PC-3 (cell line): ENCODE measurements around the gene CDH13. TPM values are rescaled to one million over a fixed set of nuclear protein-coding genes. Genes with fewer than 3 reads are reported as not detected.

Experiments used
- ATAC-seq: fragments of 200-7000 bp; cut with Tn5 transposase; 2 replicates; pipeline ENCODE4 v1.9.1; 2020; ENCODE audit warnings: mild to moderate bottlenecking, moderate library complexity
- BruUV-seq: library from RNA; stranded (reverse); fragments of 400-500 nt; replicated peaks from 2 replicates; lab custom pipeline; 2021; lab: Mats Ljungman, UMichigan
- CTCF ChIA-PET: fragments of 300-600 bp; sonication (Branson Sonifier 250); formaldehyde crosslinking; loops from one replicate; lab custom pipeline; 2022; ENCODE audit warnings: antibody characterized with exemption; lab: Charles Lee
- POLR2A ChIA-PET: fragments of 300-600 bp; sonication (Branson Sonifier 250); formaldehyde crosslinking; loops from one replicate; lab custom pipeline; 2022; ENCODE audit warnings: antibody characterized with exemption; ENCODE audit not compliant: unreplicated experiment; lab: Charles Lee
- DNase-seq: peaks from one replicate; pipeline ENCODE4 v3.0.0-alpha.2; 2015
- H2AFZ ChIP-seq: fragments of 300-600 bp; sonication (generic); 2 replicates; pipeline ENCODE4 v1.6.0; 2016; ENCODE audit warnings: antibody characterized with exemption, low read length
- H3F3A ChIP-seq: fragments of 300-600 bp; sonication (generic); one replicate; pipeline ENCODE4 v1.6.0; 2017; ENCODE audit warnings: antibody characterized with exemption, low read length, control low read depth, mild to moderate bottlenecking; ENCODE audit not compliant: unreplicated experiment
- H3K27ac ChIP-seq: fragments of 300-600 bp; sonication (generic); 2 replicates; pipeline ENCODE4 v1.5.1; 2016; ENCODE audit warnings: mild to moderate bottlenecking, low read length
- H3K27me3 ChIP-seq: fragments of 300-600 bp; sonication (generic); 2 replicates; pipeline ENCODE4 v1.6.1; 2016; ENCODE audit warnings: low read length, mixed read lengths
- H3K36me3 ChIP-seq: fragments of 300-600 bp; sonication (generic); 2 replicates; pipeline ENCODE4 v1.6.1; 2016; ENCODE audit warnings: low read depth, mixed run types, low read length, mixed read lengths
- H3K4me1 ChIP-seq: fragments of 300-600 bp; sonication (generic); 2 replicates; pipeline ENCODE4 v1.5.1; 2016; ENCODE audit warnings: low read length; ENCODE audit not compliant: insufficient read depth
- H3K4me2 ChIP-seq: fragments of 300-600 bp; sonication (generic); 2 replicates; pipeline ENCODE4 v1.6.0; 2016; ENCODE audit warnings: low read length
- H3K4me3 ChIP-seq: fragments of 300-600 bp; sonication (generic); 2 replicates; pipeline ENCODE4 v1.5.1; 2016; ENCODE audit warnings: mild to moderate bottlenecking, low read length, mixed read lengths
- H3K79me2 ChIP-seq: fragments of 300-600 bp; sonication (generic); 2 replicates; pipeline ENCODE4 v1.6.1; 2017; ENCODE audit warnings: low read length, mixed read lengths
- H3K9ac ChIP-seq: fragments of 300-600 bp; sonication (generic); 2 replicates; pipeline ENCODE4 v1.6.0; 2016; ENCODE audit warnings: mild to moderate bottlenecking, low read length
- H3K9me2 ChIP-seq: fragments of 300-600 bp; sonication (generic); replicated peaks from 2 replicates; pipeline ENCODE4 v1.6.1; 2016; ENCODE audit warnings: mixed run types, low read length, mixed read lengths
- H3K9me3 ChIP-seq: fragments of 300-600 bp; sonication (generic); 2 replicates; pipeline ENCODE4 v1.6.1; 2016; ENCODE audit warnings: low read length, mixed read lengths
- H4K20me1 ChIP-seq: fragments of 300-600 bp; sonication (generic); 2 replicates; pipeline ENCODE4 v1.6.1; 2016; ENCODE audit warnings: low read length, mixed read lengths
- CTCF ChIP-seq: fragments of 300-600 bp; sonication (generic); conservative IDR thresholded peaks from 2 replicates; pipeline ENCODE4 v1.5.1; 2017; ENCODE audit warnings: antibody characterized with exemption, low read depth, mild to moderate bottlenecking, low read length
- EZH2 ChIP-seq: fragments of 300-600 bp; sonication (generic); IDR thresholded peaks from one replicate; pipeline ENCODE4 v1.6.1; 2017; ENCODE audit warnings: antibody characterized with exemption, mild to moderate bottlenecking, low read length; ENCODE audit not compliant: unreplicated experiment
- EZH2phosphoT487 ChIP-seq: fragments of 300-600 bp; sonication (generic); IDR thresholded peaks from 2 replicates; pipeline ENCODE4 v1.6.1; 2018; ENCODE audit warnings: mild to moderate bottlenecking, antibody characterized with exemption, low read length, borderline replicate concordance
- intact Hi-C: fragments of 100-400 bp; cut with micrococcal nuclease; formaldehyde crosslinking; loops from 2 replicates; pipeline ENCODE4 v1.9.0; 2023
- total RNA-seq: library from RNA; depleted of rRNA; stranded (reverse); fragments of >200 nt; gene quantifications from 2 replicates; pipeline ENCODE4 v1.2.3, GENCODE V29; 2014

The CDH13 gene
- total RNA-seq, 1 experiment from 2014 or later, result 0.36 TPM

GRCh38 chr16:82874271-82874670 is 247.5 kb downstream of the CDH13 start:
- H3K36me3 ChIP-seq, result no peaks in the 10 kb centered on the region
- TF ChIP-seq CTCF (no peak), EZH2phosphoT487 (no peak), EZH2 (no peak)
- DNase-seq, result no peak
- ChIA-PET POLR2A (no interaction called here), CTCF (no interaction called here)
- H3K27me3 ChIP-seq, result no peaks in the 10 kb centered on the region
- no peaks in the 10 kb centered on the region for H3F3A ChIP-seq
- no peaks in the 10 kb centered on the region for H3K9me3 ChIP-seq
- H3K9me2 ChIP-seq, result no peaks in the 10 kb centered on the region
- H3K4me3 ChIP-seq, result no peak overlapping the region
- no peaks in the 10 kb centered on the region for H4K20me1 ChIP-seq
- H3K4me2 ChIP-seq, result no peak overlapping the region
- H3K27ac ChIP-seq, result no peak overlapping the region
- no peak overlapping the region for H3K9ac ChIP-seq
- no TSS peak for BruUV-seq
- no peaks in the 10 kb centered on the region for H3K4me1 ChIP-seq
- H3K79me2 ChIP-seq, result no peaks in the 10 kb centered on the region
- H2AFZ ChIP-seq, result no peak overlapping the region
- ATAC-seq, result no peak
- intact Hi-C loops, result no loop called here

- H3K4me2 ChIP-seq, result no peak overlapping the region
- no peaks in the 10 kb centered on the region for H3K79me2 ChIP-seq
- DNase-seq (no peak), ATAC-seq (no peak)
- POLR2A ChIA-PET, result no interaction called here
- intact Hi-C loops, result no loop called here
- H3K9me2 ChIP-seq, result no peaks in the 10 kb centered on the region
- no peaks in the 10 kb centered on the region for H4K20me1 ChIP-seq
- H3F3A ChIP-seq, result no peaks in the 10 kb centered on the region
- H2AFZ ChIP-seq, result no peak overlapping the region
- H3K36me3 ChIP-seq, result no peaks in the 10 kb centered on the region
- no peak overlapping the region for H3K9ac ChIP-seq
- H3K27ac ChIP-seq, result no peak overlapping the region
- H3K4me1 ChIP-seq, result no peaks in the 10 kb centered on the region
- TF ChIP-seq CTCF, result no peak
- no peak for TF ChIP-seq EZH2
- no peak for TF ChIP-seq EZH2phosphoT487
- CTCF ChIA-PET, result no interaction called here
- H3K9me3 ChIP-seq, result no peaks in the 10 kb centered on the region
- H3K27me3 ChIP-seq, result no peaks in the 10 kb centered on the region
- H3K4me3 ChIP-seq, result no peak overlapping the region
- BruUV-seq, result no TSS peak
Observed at GRCh38 chr16:82874672-82875071, 247.9 kb downstream of the CDH13 start.

GRCh38 chr16:82876951-82877350 is 250.2 kb downstream of the CDH13 start:
- no peak for ATAC-seq

More at GRCh38 chr16:82876951-82877350, 250.2 kb downstream of the CDH13 start:
- Histone ChIP-seq H3K36me3 (no peaks in the 10 kb centered on the region), H3K4me1 (no peaks in the 10 kb centered on the region), H3K27me3 (no peaks in the 10 kb centered on the region), H3K27ac (no peak overlapping the region), H4K20me1 (no peaks in the 10 kb centered on the region), H3K9ac (no peak overlapping the region), H3F3A (no peaks in the 10 kb centered on the region), H3K79me2 (no peaks in the 10 kb centered on the region), H3K4me3 (no peak overlapping the region), H3K9me3 (no peaks in the 10 kb centered on the region), H2AFZ (no peak overlapping the region), H3K9me2 (no peaks in the 10 kb centered on the region), H3K4me2 (no peak overlapping the region)
- CTCF ChIA-PET, result no interaction called here
- TF ChIP-seq EZH2phosphoT487 (no peak), EZH2 (no peak), CTCF (no peak)
- intact Hi-C loops, result no loop called here
- no TSS peak for BruUV-seq
- DNase-seq, result no peak
- POLR2A ChIA-PET, result no interaction called here
